ENCODE measurements around the gene SH3BGRL2.
"Not testable (repeated sequence)": the region's sequence is repeated elsewhere in the genome, so short reads cannot be mapped to it uniquely, and the experiment has no call there.

Gene SH3BGRL2

GRCh38 chr6:79649016-79649415 lies 17.9 kb downstream of the SH3BGRL2 start:
- DNase-seq (ENCODE audit: low read depth): no peak

- no peak for DNase-seq (ENCODE audit: low read depth)
Observed at GRCh38 chr6:79650950-79651349, 19.8 kb downstream of the SH3BGRL2 start.

GRCh38 chr6:79656134-79656533 lies 25.0 kb downstream of the SH3BGRL2 start:
- DNase-seq (ENCODE audit: low read depth): no peak

GRCh38 chr6:79657238-79657637 lies 26.1 kb downstream of the SH3BGRL2 start:
- no peak for DNase-seq (ENCODE audit: low read depth)

GRCh38 chr6:79663655-79664054 lies 32.5 kb downstream of the SH3BGRL2 start:
- not testable (repeated sequence) for DNase-seq (ENCODE audit: low read depth)

- no peak for DNase-seq (ENCODE audit: low read depth)
Observed at GRCh38 chr6:79665725-79666551, 34.8 kb downstream of the SH3BGRL2 start.

- no peak for DNase-seq (ENCODE audit: low read depth)
Observed at GRCh38 chr6:79666634-79667033, 35.5 kb downstream of the SH3BGRL2 start.

GRCh38 chr6:79668381-79668780 lies 37.3 kb downstream of the SH3BGRL2 start:
- DNase-seq (ENCODE audit: low read depth): no peak

GRCh38 chr6:79669766-79670165 lies 38.6 kb downstream of the SH3BGRL2 start:
- no peak for DNase-seq (ENCODE audit: low read depth)

GRCh38 chr6:79670789-79671188 lies 39.7 kb downstream of the SH3BGRL2 start:
- DNase-seq (ENCODE audit: low read depth): no peak

GRCh38 chr6:79671600-79672266 lies 40.6 kb downstream of the SH3BGRL2 start:
- peak; percentile 22 for DNase-seq (ENCODE audit: low read depth)

- DNase-seq (ENCODE audit: low read depth): no peak
Observed at GRCh38 chr6:79672631-79673111, 41.5 kb downstream of the SH3BGRL2 start.

GRCh38 chr6:79673947-79674346 lies 42.8 kb downstream of the SH3BGRL2 start:
- no peak for DNase-seq (ENCODE audit: low read depth)

GRCh38 chr6:79676785-79677736 lies 45.9 kb downstream of the SH3BGRL2 start:
- DNase-seq (ENCODE audit: low read depth): no peak

GRCh38 chr6:79682682-79683081 lies 51.6 kb downstream of the SH3BGRL2 start:
- not testable (repeated sequence) for DNase-seq (ENCODE audit: low read depth)

GRCh38 chr6:79684876-79685275 lies 53.7 kb downstream of the SH3BGRL2 start:
- no peak for DNase-seq (ENCODE audit: low read depth)

- DNase-seq (ENCODE audit: low read depth): no peak
Observed at GRCh38 chr6:79686707-79687309, 55.7 kb downstream of the SH3BGRL2 start.

- DNase-seq (ENCODE audit: low read depth): no peak
Observed at GRCh38 chr6:79687759-79688158, 56.6 kb downstream of the SH3BGRL2 start.

- no peak for DNase-seq (ENCODE audit: low read depth)
Observed at GRCh38 chr6:79694156-79694555, 63.0 kb downstream of the SH3BGRL2 start.

GRCh38 chr6:79694623-79695343 lies 63.7 kb downstream of the SH3BGRL2 start:
- DNase-seq (ENCODE audit: low read depth): no peak

- no peak for DNase-seq (ENCODE audit: low read depth)
Observed at GRCh38 chr6:79697430-79697829, 66.3 kb downstream of the SH3BGRL2 start.

Measured in activated T-helper 9 cell treated with anti-CD3 and anti-CD28 coated beads, Interleukin-2, amount 50 U/mL, for 16 hours (primary cell).